Stimulated activated CD8-positive, alpha-beta memory T cell treated with anti-CD3 and anti-CD28 coated beads, Interleukin-12 subunit alpha, Interleukin-12 subunit beta, amount 100 ng/mL, for 1 hour (primary cell): ENCODE results near the gene FAM163A.

Experiments used
- DNase-seq: peaks from one replicate; pipeline ENCODE4 v3.0.0-alpha.2; 2020; ENCODE audit warnings: low read depth

Gene FAM163A

DNA sequence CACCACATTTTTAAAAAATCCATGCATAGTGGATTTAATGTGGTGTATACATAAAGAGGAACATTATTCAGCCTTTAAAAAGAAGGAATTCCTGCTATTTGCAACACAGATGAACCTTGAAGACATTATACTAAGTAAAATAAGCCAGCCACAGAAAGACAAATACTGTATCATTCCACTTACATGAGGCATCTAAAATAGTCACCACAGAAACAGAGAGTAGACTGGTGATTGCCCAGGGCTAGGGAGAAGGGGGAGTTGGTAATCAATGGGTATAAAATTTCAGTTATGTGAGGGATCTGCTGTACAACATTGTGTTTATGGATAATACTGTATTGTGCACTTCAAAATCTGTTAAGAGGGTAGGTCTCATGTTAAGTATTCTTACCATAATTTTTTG, 10.0 kb downstream of the FAM163A start:
- no peak for DNase-seq

GRCh38 chr1:179754041-179754624, 11.0 kb downstream of the FAM163A start:
- no peak for DNase-seq

DNA sequence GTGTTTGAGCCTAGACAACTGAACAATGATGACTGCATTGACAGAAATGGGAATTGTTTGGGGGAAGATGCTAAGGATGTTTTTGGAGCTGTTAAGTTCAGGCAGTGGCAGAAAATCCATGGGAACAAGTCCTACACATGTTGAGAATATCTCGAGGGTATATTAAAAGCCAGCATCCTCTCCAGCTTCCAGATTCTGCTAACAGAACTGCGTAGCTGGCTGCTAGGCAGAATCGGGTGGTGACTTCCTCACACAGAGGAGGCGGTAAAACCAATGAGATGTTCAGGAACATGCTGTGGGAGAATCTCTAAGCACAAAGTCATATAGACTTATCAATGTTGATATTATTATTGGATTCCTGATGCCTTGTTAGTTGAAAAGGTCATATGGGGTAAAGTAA, 14.8 kb downstream of the FAM163A start:
- no peak for DNase-seq

- DNase-seq, result no peak
Observed at GRCh38 chr1:179760521-179760920, 17.4 kb downstream of the FAM163A start.

GRCh38 chr1:179761296-179761695, 18.2 kb downstream of the FAM163A start:
- no peak for DNase-seq

GRCh38 chr1:179761846-179762640, 19.0 kb downstream of the FAM163A start:
- no peak for DNase-seq

GRCh38 chr1:179767177-179767581, 24.1 kb downstream of the FAM163A start:
- no peak for DNase-seq

- no peak for DNase-seq
Observed at GRCh38 chr1:179767996-179768395, 24.9 kb downstream of the FAM163A start.

DNA sequence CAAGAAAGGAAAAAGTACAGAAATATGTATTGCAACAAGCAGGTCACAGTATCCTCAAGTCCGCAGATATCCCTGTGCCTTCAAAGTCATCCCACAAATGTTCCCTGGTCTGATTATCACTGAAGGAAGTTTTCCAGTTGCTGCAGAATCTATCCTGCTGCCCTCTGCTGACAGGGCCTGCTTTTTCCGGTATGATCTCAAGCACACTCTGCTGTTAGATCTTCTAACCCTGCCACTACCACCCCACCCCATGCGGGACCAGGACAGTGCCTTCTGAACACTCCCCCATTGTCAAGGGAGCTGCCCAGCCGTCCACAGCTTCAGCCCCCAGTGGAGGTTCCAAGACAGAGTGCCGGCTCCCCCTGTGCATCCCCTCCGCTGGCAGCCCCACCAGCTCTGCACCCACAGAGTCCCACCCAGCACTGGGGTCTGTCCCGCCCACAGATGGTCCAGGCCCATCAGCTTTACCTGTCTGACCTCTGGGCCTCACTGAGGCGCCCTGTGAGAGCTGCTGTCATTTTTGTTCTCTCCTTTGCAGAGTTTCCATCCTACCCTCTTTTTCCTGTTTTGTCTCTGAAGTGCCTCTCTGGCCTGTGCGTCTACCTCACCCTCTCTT, 27.9 kb downstream of the FAM163A start:
- no peak for DNase-seq

DNA sequence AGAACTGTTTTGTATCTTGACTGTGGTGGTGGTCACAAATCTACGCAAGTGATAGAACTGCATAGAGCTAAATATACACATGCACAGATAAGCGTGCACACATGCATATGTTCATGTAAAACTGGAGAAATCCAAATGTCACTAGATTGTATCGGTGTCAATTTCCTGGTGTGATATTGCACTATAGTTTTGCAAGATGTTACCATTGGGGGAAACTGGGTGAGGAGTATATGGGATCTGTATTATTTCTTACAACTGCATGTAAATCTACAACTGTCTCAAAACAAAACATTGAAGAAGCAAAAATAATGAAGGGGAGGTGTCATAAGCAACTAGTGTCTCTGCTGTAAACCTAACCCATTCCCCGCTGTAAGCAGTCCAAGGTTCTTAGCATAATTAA, 30.2 kb downstream of the FAM163A start:
- DNase-seq, result no peak

DNA sequence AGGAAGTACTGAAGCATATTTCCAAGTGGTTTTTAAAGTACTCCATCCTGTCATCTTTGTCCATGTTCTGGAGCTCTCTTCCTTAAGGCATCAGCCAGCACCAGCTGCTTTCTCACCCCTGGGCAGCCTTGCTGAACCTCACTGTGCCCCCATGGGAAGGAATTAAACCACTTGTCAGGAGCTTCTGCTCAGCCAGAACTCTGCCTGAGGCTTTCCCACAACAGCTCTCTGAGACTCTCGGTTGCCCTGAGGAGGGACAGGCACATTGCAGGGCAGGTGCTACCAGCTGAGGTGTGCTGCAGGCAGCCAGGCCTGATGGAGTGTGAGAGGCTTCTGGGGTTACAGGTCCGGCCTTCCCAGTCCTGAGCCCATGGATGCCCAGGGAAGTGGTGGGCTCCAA, 30.9 kb downstream of the FAM163A start:
- no peak for DNase-seq

GRCh38 chr1:179774566-179774965, 31.5 kb downstream of the FAM163A start:
- no peak for DNase-seq

DNA sequence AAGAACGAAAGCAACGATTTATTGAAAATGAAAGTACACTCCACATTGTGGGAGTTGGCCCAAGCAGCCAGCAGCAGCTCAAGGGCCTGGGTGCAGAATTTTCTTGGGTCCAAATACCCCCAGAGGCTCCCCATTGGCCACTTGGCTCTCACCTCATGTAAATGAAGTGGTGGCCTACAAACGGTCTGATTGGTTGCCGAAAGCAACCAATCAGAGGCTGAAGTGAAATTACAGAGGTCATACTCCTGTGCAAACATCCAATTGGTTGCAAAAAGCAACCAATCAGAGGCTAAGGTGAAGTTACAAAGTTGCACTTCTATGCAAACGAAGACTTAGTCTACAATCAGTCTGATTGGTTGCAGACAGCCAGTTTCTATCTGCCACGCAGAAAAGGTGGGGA, 31.9 kb downstream of the FAM163A start:
- no peak for DNase-seq

DNA sequence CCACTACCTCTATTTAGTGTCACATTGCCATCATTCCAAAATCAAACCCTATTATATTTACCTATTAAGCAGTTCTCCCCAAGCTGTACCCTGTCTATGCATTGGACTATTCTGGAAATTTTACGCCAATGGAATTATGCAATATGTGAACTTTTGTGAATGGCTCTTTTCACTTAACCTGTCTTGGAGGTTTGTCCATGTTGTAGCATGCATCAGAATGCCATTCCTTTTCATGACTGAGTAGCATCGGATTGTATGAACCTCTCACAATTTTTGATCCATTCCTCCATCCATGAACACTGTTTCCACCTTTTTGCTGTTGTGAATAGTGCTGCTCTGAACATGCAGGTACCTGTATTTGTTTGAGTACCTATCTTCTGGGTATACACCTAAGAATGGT, 33.7 kb downstream of the FAM163A start:
- DNase-seq, result no peak

GRCh38 chr1:179777731-179778130, 34.6 kb downstream of the FAM163A start:
- no peak for DNase-seq

- no peak for DNase-seq
Observed at GRCh38 chr1:179779645-179780272, 36.7 kb downstream of the FAM163A start.

- no peak for DNase-seq
Observed at GRCh38 chr1:179781962-179782361, 38.9 kb downstream of the FAM163A start.

- DNase-seq, result no peak
Observed at GRCh38 chr1:179785031-179785431, 41.9 kb downstream of the FAM163A start.

DNA sequence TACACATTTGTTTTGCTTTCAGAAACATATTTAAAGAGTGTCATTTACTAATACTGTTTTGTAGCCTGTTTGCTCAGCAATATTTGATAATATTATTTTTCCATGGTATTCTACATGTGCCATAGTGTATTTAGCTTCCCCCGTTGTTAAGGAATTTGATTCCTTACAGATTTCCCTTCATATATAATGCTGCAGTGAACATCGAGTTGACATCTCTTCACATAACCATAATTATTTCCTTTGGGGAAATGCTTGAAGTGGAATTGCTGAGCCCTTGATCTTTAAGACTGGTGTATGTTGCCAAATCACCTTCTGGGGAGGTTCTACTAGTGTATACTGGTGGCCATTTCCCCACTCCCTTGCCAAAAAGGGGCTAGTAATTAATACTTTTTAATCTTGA, 42.6 kb downstream of the FAM163A start:
- DNase-seq, result no peak

DNA sequence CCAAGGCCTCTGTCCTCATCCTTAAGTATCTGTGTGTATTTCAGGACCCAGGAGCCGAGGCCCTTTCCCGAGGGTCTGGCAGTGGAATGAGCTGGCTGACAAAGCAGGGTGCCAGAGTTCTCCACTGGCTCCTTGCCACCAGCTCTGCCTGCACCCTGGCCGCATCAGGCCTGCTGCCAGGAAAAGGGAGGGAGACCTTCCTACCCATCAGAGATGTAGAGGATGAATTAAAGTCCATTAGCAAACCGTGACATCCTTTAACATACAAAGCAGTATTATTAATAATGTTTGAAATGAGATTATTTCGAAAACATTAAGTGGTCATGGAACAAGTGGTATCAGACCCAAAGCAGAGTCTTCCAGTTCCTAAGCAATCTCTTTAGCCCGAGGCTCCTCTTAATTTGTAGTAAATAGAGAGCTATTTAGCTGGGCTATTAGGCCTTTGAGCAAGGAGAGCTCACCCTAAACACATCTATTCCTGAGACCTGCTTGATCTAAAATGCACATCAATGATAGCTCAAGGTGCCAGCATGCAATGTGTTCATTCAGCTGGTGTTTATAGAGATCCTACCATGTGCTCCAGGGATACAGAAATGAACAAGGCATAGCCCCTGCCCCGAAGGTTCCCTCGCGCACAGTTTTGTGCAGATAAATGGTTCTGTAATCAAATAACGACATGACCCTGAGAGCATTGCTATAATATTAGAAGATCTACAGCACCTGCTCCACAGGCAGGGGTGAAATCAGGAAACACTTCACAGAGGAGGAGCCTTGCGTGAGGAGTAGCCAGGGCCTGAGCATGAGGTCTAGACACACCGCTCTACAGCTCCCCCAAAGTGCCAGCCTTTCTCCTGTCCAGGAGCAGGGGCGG, 44.0 kb downstream of the FAM163A start:
- DNase-seq, result no peak

GRCh38 chr1:179788259-179788658, 45.2 kb downstream of the FAM163A start:
- no peak for DNase-seq

DNA sequence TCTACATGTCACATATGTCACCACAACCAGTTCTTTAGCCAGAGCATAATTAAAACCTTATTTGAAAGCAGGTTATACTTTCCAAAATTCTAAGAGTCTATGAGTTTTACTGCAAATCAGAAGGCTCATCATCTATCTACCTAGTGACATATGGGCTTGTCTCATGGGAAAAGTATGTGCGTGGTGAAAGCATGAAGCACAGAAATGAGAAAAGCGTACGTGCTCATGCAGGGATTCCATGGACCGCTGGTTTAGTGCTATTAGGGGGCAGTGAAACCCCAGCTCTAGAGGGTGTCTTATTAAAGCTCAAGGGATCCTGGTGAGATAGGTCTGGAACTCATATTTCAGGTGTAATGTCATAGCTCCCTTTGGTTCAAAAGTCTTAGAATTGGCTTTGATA, 50.2 kb downstream of the FAM163A start:
- DNase-seq, result no peak
